Gastrocnemius medialis (tissue), 4 donors: ENCODE results near the gene ADGRD1.

ENCODE experiments used
- CTCF ChIP-seq, 5 experiments: fragments of 450-650 bp in 3 of 5; fragments of 200-600 bp in 2 of 5; sonication (generic) in 2 of 5; IDR thresholded peaks in 4 of 5; conservative IDR thresholded peaks in 1 of 5; 1 replicate in 4 of 5; 2 replicates in 1 of 5; pipeline ENCODE4 v1.5.1; 2016 to 2019; ENCODE audit warnings: antibody characterized with exemption in 5 of 5, mild to moderate bottlenecking in 3 of 5, moderate library complexity in 3 of 5
- POLR2A ChIP-seq, 2 donors: fragments of 450-650 bp; IDR thresholded peaks; one replicate each; pipeline ENCODE4 v1.6.1; 2017; ENCODE audit warnings: antibody characterized with exemption in 2 of 2, mild to moderate bottlenecking in 2 of 2, moderate library complexity in 2 of 2

GRCh38 chr12:131133015-131133905 lies 179.6 kb downstream of the ADGRD1 start:
- TF ChIP-seq CTCF (IDR thresholded peaks at IDR 0.05 in 4 of 5, conservative IDR thresholded peaks at IDR 0.05 in 1 of 5) = no peak
- TF ChIP-seq POLR2A (IDR thresholded peaks at IDR 0.05) = no peak
